CD4-positive, alpha-beta T cell treated with Interleukin-17A for 4 hours (primary cell): ENCODE data around the gene CSNK1G1.
"Not testable (repeated sequence)": the region's sequence is repeated elsewhere in the genome, so short reads cannot be mapped to it uniquely, and the experiment has no call there.

Source experiments
- DNase-seq: peaks from one replicate; pipeline ENCODE4 v3.0.0-alpha.2; 2020; ENCODE audit warnings: mixed read lengths

CSNK1G1 gene

DNA sequence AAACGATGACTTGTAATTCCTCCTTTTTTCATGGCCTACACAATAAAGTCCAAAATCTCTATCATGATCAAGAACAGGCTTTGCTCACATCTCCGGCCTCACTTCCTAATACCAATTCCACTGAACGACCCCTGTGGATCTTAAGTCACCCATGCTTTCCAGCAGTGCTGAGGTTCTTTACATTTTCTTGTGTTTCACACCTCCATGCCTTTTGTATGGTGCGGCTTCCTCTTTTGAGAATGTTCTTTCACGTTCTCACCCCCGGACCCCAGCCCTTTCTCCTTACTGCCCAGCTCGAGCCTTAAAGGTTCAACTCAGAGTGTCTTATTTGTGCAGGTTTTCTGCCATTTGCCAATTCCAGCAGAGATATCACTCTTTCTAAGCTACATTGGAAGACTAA lies 70.1 kb downstream of the CSNK1G1 start:
- DNase-seq, result no peak

DNA sequence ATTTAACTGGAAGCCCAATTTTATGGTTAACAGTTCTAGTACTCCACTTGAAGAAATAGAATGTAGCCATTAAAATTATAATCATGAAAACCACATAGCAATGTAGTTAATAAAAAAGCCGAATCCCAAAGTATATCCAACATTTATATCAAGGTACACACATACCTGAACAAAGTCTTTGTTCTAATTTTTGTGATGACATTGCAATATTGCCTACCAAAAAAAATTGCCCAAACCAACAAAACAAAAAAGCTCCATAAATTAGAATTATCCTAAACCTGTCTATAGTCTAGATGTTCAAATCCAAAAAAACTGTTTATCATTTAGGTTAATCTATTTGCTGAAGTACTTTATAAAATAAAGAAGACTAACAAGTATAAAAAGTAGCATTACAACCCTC lies 70.8 kb downstream of the CSNK1G1 start:
- no peak for DNase-seq

DNA sequence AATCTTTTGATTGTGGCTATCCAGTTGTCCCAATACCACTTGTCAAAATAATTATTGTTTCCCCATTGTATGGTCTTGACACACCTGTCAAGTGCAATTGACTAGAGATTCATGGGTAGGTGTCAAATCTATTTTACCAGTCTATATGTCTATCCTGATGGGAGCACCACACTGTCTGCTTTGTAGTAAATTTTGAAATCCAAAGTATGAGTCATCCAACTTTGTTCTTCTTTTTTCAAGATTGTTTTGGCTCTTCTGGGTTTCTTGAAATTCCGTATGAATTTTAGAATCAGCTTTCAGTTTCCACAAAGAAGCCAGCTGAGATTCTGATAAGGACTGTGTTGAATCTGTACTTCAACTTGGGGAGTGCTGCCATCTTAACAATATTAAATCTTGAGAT lies 71.9 kb downstream of the CSNK1G1 start:
- no peak for DNase-seq

DNA sequence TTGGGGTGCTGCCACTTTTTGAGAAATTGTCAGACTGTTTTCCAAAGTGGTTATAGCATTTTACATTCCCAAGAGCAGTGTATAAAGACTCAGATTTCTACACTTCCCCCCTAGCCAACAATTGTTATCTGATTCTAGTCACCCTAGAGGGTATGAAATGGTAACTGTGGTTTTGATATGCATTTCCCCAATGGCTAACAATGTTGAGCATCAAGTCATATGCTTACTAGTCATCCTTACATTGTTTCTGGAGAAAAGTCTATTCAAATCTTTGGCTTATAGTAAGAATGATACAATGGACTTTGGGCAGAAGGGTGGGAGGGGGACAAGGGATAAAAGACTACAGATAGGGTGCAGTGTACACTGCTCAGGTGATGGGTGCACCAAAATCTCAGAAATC lies 73.3 kb downstream of the CSNK1G1 start:
- DNase-seq, result no peak

DNA sequence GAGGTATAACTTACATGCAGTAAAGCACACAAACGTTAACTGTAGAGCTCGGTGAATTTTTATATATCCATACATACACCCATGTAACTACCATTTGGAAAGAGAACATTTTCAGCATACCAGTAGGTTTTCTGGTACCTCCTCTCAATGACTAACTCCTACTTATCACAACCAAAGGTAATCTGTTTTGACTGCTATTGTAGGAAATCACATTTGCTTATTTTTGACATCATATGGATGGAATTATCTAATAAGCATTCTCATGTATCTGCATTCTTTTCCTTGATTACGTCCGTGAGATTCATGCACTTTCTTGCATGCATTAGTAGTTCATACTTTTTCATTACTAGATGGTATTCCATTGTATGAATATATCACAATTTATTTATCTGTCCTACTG lies 76.8 kb downstream of the CSNK1G1 start:
- no peak for DNase-seq

DNA sequence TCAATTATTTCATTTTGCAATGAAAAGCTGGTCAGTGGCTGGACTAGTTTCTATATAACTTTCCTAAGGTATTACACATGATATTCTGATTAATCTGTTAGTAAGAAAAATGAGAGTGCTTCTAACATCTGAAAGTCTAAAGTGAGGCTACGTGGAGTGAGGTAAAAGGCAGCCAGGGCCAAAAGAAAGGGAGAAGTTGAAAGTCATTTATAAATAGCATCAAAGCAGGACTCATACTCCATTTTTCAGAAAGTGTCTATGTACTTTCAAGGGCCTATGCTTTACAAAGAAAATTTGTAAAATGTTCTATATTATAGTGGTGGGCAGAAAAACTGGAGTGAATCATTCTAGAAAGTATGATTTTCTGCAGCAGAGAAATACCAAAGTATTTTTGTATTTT lies 80.0 kb downstream of the CSNK1G1 start:
- DNase-seq, result no peak

DNA sequence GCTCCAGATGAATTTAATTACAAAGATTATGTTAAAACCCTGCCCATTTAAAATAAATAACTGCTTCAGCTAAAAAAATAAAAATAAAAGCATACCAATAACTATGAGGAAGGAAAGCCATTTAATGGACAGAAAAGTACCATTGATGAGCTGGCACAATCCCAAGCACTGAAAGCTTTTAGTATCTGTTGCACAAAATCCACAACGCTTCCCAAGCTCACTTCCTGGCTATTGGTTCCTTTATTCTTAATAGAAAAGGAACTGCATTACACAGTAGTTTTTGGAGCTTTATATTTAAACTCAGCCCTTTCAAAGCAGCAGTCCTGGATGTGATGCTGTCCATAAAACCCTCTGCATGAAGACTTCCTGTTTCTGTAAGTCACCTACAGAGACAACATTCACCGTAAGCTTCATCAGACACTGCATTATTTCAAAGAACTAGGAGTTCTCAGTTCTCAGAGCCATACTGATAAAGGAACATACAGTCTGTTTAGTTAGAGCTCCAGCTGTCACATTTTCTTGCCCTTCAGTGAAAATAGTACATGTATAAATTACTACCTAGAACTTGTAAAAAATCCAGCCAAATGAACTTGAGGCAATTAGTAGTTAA lies 81.5 kb downstream of the CSNK1G1 start:
- DNase-seq, result no peak

DNA sequence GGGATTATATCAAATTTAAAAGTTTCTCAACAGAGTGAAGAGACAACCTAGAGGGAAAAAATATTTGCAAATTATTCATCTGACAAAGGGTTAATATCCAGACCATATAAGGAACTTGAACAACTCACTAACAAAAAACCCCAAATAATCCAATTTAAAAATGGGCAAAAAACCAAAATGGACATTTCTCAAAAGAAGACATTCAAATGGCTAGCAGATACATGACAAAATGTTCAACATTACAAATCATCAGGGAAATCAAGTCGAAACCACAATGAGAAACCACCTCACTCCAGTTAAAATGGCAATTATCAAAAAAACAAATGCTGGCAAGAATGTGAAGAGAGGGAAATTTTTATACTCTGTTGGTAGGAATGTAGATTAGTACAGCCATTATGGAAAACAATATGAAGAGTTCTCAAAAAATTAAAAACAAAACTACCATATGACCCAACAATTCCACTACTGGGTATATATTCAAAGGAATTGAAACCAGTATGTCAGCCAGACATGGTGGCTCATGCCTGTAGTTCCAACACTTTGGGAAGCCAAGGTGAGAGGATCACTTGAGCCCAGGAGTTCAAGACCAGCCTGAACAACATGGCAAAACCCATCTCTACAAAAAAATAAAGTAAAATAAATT lies 88.5 kb downstream of the CSNK1G1 start:
- no peak for DNase-seq

DNA sequence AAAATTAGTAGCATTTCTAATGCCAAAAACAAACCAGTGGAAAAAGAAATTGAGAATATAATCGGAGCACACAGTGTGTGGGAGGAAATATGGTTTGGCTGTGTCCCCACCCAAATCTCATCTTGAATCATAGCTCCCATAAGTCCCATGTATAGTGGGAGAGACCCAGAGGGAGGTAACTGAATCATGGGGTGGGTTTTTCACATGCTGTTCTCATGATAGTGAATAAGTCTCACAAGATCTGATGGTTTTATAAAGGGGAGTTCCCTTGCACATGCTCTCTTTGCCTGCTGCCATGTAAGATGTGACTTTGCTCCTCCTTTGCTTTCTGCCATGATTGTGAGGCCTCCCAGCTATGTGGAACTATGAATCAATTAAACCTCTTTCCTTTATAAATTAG lies 90.8 kb downstream of the CSNK1G1 start:
- DNase-seq, result not testable (repeated sequence)

DNA sequence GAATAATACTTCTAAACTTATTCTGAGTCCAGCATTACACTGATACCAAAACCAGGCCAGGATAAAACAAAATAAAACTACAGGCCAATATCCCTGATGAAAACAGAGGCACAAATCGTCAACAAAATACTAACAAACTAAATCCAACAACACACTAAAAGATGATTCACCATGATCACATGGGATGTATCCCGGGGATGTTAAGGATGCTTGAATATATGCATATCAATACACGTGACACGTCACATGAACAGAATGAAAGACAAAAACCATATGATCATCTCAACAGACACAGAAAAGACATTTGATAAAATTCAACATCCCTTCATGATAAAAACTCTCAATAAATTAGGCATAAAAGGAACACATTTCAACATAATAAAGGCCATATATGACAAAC lies 91.5 kb downstream of the CSNK1G1 start:
- no peak for DNase-seq

DNA sequence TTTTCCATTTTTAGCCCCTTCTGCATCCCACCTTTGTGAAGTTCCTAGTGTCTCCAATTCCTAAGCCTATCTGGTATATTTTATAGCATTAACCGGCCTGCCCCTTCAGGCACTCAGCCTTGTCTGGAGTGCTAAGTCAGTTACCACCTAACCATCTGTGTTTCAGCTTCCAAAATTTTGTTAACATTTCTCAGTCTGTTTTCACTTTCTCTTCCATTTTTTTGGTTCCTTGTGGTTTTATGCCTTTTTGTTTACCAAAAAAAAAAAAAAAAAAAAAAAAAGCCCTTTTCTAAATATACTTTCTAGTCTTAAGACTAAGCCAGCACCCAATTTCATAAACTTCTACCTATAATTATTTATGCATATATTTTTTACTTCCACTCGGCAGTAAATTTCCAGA lies 92.4 kb downstream of the CSNK1G1 start:
- DNase-seq, result no peak

DNA sequence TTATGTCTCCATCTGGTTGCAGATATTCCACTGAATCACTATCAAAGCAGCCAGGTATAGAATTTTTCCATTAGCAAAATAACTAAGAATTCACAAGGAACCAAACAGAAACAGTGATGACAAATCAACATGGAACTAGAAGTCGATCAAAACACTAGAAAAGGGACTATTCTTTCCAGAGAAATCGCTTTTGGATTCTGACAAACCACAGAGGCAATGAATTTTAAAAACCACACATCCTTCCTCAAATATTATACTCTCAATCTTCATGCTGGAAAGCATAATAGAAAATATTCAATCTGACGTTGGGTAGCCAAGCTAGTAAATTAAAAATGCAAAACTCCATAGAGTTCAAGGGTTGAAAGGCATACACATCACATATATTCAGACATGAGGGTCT lies 99.9 kb downstream of the CSNK1G1 start:
- no peak for DNase-seq

DNA sequence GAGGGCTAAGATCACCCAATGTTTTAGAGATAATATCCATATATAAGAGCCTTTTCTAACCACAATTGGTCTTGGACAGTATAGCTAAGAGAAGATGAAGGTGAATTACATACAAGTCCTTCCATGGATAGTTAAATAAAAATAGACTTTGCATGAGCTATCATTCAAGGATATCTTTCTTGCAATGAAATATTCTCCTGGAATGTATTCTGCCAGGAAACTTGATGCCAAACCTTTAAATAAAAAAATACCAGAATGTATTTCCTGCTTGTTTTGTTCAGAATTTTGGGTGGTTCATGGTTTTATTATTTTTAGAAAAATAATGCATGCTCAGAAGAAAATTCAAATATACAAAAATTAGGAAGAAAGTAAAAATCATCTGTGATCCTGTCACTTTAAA lies 104.3 kb downstream of the CSNK1G1 start:
- DNase-seq, result no peak

DNA sequence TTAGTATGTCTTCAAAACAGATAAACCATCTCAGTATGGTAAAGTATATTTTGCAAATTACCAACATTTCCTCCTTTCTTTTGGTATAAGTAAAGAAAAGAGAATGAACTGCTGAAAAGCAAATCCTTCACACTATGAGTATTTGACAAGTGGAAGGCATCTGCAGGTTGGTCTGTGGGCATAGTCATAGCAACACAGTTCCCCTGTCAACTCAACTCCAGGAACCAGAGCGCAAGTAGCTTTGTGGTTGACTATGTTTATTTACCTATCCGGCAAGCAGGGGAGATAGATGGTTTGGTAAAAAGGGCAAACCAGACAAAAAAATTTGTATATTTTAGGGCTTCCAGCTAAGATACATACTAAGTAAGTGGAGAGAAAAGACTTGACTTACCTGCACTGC lies 104.9 kb downstream of the CSNK1G1 start:
- DNase-seq, result no peak

DNA sequence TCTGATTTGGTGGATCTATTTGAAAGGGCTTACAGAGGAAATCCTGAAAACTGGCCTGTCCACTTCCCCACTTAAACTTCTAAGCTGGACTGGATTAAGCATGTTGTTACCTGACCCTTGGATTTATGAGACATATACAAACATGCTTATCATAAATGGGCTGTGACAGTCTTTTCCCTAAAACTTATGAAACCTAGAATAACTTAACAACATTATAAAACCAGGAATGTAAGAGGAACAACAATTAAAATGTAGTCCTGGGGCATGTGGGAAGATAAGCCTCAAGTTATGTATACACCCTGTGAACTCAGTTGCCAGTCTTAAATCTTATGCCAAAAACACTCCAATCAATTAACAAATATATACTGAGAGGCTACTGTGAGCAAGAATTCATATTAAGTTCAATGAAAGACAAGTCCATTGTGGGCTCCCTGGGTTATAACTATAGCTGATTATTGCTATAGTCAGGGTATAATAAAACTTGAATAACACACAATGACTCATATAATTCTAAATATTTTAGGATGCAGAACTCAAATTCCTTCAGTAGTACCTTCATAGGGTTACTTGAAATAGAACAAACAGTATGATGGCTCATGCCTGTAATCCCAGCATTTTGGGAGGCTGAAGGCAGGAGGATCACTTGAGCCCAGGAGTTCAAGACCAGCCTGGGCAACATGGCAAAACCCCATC lies 105.9 kb downstream of the CSNK1G1 start:
- DNase-seq, result no peak

DNA sequence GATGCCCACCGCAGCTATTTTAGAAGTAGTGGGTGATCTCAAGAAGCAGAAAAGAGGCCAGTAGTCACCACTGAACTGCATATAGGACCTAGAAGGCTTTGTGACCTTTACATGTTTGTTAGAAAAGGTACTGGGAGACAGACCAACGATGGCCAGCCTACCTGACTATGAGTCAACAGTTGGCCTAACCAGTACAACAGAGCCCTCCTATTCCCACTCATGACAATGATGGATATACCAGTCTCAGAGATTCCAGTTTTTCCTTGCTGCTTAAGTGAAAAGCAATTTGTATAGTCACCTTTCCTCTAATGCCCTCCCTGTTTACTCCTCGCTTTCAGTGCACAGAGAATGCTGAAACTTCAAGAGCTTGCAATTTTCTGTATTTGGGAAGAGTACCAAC lies 106.6 kb downstream of the CSNK1G1 start:
- DNase-seq, result no peak

DNA sequence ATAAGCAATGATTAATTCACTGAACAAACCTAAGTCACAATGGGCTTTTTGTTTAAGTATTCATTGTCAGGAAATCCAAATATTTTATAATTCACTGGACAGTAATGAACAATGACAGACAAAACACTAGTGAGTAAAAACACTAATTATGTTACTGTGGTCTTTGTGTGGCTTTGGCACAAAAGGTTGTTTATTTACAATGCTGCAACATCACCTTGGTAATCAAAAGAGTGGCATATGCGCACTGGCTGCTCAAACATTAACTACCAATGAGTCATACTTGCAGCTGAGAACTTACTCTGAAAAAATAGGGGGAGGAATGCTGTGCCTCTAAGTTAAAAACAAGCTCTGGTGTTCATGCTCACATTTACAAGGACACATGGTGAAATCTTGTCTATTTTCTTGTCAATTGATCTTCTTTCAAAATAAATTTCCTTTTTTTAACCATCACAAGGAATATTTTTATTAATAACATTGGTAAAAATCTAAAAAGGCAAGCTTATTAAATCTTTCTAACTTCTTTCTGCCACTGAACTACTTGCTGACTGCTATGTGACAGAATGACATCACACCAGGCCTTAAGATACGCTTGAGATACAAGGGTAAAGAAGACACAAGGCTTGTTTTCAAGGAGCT lies 107.9 kb downstream of the CSNK1G1 start:
- peak; percentile 10 for DNase-seq

DNA sequence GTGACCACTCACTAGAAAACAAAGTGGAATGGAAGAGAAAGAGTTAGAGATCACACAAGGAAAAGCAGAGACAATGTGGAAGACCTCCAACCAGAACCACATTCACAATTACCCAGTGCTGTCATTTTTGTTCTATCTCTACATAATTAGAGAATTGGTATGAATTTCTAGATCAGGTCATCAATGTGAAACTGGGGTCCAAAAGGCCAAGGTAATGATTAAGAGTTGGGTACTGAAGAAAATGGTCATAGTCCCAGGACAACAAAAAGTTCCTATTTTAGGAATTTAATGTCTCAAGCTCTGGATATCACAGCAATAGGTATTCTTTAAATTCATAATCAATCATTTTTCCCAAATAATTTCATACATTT lies 108.5 kb downstream of the CSNK1G1 start:
- no peak for DNase-seq

DNA sequence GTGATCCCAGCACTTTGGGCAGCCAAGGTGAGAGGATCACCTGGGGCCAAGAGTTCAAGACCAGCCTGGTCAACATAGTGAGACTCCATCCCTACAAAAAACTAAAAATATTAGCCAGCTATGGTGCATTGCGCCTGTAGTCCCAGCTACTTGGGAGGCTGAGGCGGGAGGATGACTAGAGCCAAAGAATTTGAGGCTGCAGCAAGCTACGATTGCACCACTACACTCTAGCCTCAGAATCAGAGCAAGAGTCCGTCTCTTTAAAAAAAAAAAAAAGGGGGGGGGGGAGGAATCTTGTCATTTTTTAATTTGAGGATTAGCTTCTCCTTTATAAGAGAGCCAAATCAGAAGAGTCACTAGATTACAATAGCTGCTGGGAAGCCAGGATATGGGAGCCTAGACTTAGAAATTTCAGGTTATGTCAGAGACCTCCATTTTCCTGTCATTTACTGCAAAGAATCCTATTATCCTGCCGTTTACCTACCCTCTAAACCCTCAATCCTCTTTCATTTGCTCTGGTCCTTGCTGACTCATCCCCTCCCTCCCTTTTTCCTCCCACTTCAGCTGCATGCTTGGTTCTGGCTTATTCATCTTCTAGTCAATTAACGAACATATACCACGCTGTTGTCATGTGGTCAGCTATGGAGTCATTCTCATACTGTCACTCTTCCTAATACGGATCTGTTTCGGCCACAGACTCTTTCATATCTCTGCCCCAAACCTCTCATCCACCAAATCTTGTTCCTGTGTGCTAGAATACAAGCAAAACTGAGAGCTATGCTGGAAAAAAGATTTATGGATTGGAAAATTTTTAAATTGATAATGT lies 109.4 kb downstream of the CSNK1G1 start:
- DNase-seq, result peak; percentile 16

DNA sequence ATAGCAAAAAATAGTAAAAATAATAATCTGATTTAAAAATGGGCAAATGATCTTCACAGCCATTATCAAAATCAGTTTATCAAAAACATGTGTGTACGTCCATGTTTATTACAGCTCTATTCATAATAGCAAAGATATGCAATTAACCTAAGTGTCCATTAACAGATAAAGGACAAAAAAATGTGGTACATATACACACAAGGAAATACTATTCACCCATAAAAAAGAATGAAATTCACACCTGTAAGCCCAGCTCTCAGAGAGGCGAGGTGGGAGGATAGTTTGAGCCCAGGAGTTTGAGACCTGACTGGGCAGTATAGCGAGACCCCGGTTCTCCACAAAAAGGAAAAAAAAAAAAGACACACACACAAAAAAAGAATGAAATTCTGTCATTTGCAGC lies 110.6 kb downstream of the CSNK1G1 start:
- no peak for DNase-seq

DNA sequence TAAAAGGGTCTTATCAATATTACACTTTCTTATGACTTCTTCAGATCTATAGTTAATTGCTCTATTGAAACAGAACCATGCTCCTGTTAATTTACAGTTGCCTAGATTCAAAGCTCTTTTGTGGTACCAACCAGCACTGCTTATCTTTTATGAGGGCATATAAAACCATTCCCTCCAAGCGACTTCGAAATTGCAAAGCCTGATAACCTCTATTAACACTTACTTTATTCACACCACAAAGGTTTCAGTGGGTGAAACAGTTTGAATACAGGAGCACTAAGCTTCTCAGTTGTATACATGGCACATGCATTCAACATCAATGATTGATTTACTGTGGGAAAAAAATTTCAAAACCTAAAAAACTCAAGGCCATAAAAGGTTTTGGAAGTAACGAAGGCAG lies 118.3 kb downstream of the CSNK1G1 start:
- DNase-seq, result no peak

DNA sequence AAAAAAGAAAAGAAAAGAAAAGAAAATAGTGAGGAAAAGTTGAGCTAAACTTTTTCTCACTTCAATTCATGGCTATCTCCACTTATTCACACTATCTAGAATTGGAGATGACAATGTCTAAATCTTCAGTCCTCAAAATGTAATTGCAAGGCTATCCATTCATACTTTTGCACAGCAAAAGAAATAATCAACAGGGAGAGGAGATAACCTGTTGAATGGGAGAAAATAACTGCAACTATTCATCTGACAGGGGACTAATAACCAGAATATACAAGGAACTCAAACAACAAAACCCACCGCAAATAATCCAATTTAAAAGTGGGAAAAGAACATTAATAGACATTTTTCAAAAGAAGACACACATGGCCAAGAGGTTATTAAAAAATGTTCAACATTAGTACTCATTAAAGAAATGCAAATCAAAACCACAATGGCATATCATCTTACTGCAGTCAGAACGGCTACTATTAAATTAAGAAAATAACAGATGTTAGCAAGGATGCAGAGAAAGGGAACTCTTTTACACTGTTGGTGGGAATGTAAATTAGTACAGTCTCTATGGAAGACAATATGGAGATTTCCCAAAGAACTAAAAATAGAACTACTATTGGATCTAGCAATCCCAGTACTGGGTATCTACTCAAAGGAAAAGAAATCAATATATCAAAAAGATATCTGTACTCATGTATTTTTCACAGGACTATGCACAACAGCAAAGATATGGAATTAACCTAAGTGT lies 119.6 kb downstream of the CSNK1G1 start:
- no peak for DNase-seq

DNA sequence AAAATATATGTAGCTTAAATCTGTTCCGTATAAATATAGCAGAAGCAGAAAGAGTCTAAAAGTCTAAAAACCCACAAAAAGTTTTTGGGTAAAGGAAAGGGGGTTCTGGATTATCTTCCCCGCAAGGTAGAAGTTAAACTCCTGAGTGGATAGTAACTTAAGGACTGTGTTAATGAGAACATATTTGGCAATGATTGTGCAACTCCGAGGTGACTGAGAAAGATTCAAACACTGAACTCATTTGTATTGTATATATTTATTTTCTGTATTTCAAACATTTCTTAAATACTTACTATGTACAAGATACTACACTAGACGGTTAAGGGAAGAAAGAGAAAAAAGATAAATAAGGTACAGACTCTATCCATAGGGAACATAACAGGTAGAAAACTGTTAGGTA lies 120.4 kb downstream of the CSNK1G1 start:
- DNase-seq, result no peak
